ENCODE results near the gene IRF6. TPM values are rescaled to one million over a fixed set of nuclear protein-coding genes. Genes with fewer than 3 reads are reported as not detected.

Gene IRF6
- total RNA-seq, 5 donors from 2014 or later (not counting 1 experiment from before 2014, with no cell fraction given): 0.16 to 2.6 (median 1.0) TPM

DNA sequence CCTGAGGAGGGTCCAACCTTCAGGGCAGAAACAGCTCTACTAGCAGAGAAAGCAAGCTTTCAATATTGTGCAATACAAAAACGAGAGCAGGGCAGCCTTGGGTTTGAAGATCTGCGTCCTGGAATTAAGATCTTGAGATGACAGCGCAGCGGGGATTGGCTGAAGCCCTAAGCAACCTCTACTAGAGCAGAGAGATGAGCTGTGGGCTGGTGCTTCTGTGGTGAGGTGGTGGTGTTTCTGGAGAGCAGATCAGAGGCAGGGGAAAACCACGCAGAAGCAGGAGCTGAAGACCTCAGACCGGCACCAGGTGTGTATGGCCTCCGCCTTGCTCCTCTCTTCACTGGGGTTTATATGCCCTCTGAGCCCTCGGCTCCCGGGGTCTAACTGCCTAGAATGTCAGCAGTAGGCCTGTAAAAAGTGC is 37.6 kb downstream of the IRF6 start:
- Histone ChIP-seq H3K36me3 (ENCODE audit: control insufficient read depth in 2 of 2, extremely low read depth in 1 of 2, insufficient read depth in 1 of 2, low read length in 1 of 2) (peaks cover 5 to 47% of the 10 kb centered on the region in 2 donors), H3K4me1 (ENCODE audit: control insufficient read depth in 1 of 2, extremely low read depth in 1 of 2, insufficient read depth in 2 of 2, low read length in 2 of 2) (peaks cover 56 to 64% of the 10 kb centered on the region in 2 experiments), H3K27me3 (replicated peaks in 1 of 2; ENCODE audit: control insufficient read depth in 2 of 2, extremely low read depth in 1 of 2, insufficient read depth in 2 of 2, low read length in 1 of 2) (no peaks in the 10 kb centered on the region), H3K27ac (ENCODE audit: low read length) (peak overlapping the region; percentile 77), H3K9me3 (no peaks in the 10 kb centered on the region), H3K4me3 (ENCODE audit: control insufficient read depth in 1 of 2, extremely low read depth in 1 of 2, low read length in 1 of 2) (peak overlapping the region; percentile 83 to 95)
- ChIA-PET POLR2A (interaction anchor here (0.8 to 1.8 kb wide), 9 partner anchors 12 to 62 kb away, joined by 3 to 8 read pairs (median 5); partner anchors contain the start of genes C1orf74 (in 2 of the 2) and TRAF3IP3 (in 2 of the 2)), CTCF (interaction anchor here (0.5 to 4.5 kb wide), 16 partner anchors 9 to 1550 kb away, joined by 3 to 41 read pairs (median 6); partner anchors contain the start of genes TRAF3IP3 (in 2 of the 2), UTP25 (in 2 of the 2) and C1orf74 (in 1 of the 2))
- ATAC-seq (replicated peaks in 1 of 4): peak; percentile 77 to 86 (median 81)
- 0% methylated on average over 9 of the region's 9 CpGs for WGBS (ENCODE audit: insufficient coverage)
- Mint-ChIP-seq H3K4me3 (no peak overlapping the region), H3K27ac (no peak overlapping the region), H3K9me3 (no peaks in the 10 kb centered on the region), H3K27me3 (no peaks in the 10 kb centered on the region), H3K36me3 (peaks cover 48% of the 10 kb centered on the region), H3K4me1 (peaks cover 43 to 54% (median 50%) of the 10 kb centered on the region in 3 donors)
- DNase-seq: peak; percentile 63 to 91 (median 73)

DNA sequence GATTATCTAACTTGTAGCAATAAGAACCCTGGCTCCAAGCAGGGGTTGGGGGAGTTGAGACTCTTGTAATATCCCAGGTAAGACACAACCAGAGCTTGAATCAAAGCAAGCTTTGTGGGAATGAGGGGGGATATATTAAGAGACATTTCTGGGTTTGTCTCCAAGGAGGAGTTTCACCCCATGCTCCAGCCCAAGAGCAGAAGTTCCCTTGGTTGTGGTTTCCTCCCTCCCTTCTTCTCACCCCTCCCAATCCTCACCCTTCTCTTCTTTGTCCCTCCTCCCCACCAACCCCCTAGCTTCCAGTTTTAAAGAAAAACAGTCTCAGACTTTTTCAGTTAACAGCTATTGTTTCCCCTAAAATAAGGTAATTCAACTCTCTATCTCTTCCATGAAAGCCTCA is 38.2 kb downstream of the IRF6 start:
- ChIA-PET CTCF (interaction anchor here (1.5 to 4.5 kb wide), 7 partner anchors 11 to 202 kb away, joined by 3 to 41 read pairs (median 11); partner anchors contain the start of genes TRAF3IP3 (in 2 of the 2), C1orf74 (in 1 of the 2) and UTP25 (in 1 of the 2)), POLR2A (interaction anchor here (0.8 to 1.8 kb wide), 6 partner anchors 11 to 63 kb away, joined by 3 to 8 read pairs (median 4); partner anchors contain the start of gene TRAF3IP3 (in 1 of the 2))
- no peaks in the 10 kb centered on the region for H3K27me3 ChIP-seq (replicated peaks in 1 of 2; ENCODE audit: control insufficient read depth in 2 of 2, extremely low read depth in 1 of 2, insufficient read depth in 2 of 2, low read length in 1 of 2)
- peak overlapping the region; percentile 77 for H3K27ac ChIP-seq (ENCODE audit: low read length)
- Mint-ChIP-seq H3K36me3 (peaks cover 48% of the 10 kb centered on the region), H3K27me3 (no peaks in the 10 kb centered on the region), H3K27ac (no peak overlapping the region), H3K9me3 (no peaks in the 10 kb centered on the region), H3K4me1 (peaks cover 49 to 61% (median 57%) of the 10 kb centered on the region in 3 donors), H3K4me3 (no peak overlapping the region)
- no peaks in the 10 kb centered on the region for H3K9me3 ChIP-seq
- ATAC-seq (replicated peaks in 1 of 4) (no peak), DNase-seq (peak in 1 of 35 experiments; percentile 41)
- H3K4me3 ChIP-seq (ENCODE audit: control insufficient read depth in 1 of 2, extremely low read depth in 1 of 2, low read length in 1 of 2): peak overlapping the region; percentile 83 to 95
- peaks cover 51 to 70% of the 10 kb centered on the region in 2 experiments for H3K4me1 ChIP-seq (ENCODE audit: control insufficient read depth in 1 of 2, extremely low read depth in 1 of 2, insufficient read depth in 2 of 2, low read length in 2 of 2)
- peaks cover 5 to 47% of the 10 kb centered on the region in 2 donors for H3K36me3 ChIP-seq (ENCODE audit: control insufficient read depth in 2 of 2, extremely low read depth in 1 of 2, insufficient read depth in 1 of 2, low read length in 1 of 2)

- H3K36me3 Mint-ChIP-seq: peaks cover 55% of the 10 kb centered on the region
- no peaks in the 10 kb centered on the region for H3K9me3 ChIP-seq
- H3K36me3 ChIP-seq (ENCODE audit: control insufficient read depth in 2 of 2, extremely low read depth in 1 of 2, insufficient read depth in 1 of 2, low read length in 1 of 2): peaks cover 10 to 47% of the 10 kb centered on the region in 2 donors
- H3K4me1 Mint-ChIP-seq: peaks cover 55 to 67% (median 63%) of the 10 kb centered on the region in 3 donors
- DNase-seq (no peak), ATAC-seq (replicated peaks in 1 of 4) (no peak)
- peak overlapping the region; percentile 77 for H3K27ac ChIP-seq (ENCODE audit: low read length)
- H3K4me3 ChIP-seq (ENCODE audit: control insufficient read depth in 1 of 2, extremely low read depth in 1 of 2, low read length in 1 of 2): peak overlapping the region; percentile 83 to 95
- no peaks in the 10 kb centered on the region for H3K27me3 ChIP-seq (replicated peaks in 1 of 2; ENCODE audit: control insufficient read depth in 2 of 2, extremely low read depth in 1 of 2, insufficient read depth in 2 of 2, low read length in 1 of 2)
- POLR2A ChIA-PET: no interaction called here
- no peak overlapping the region for H3K4me3 Mint-ChIP-seq
- no peaks in the 10 kb centered on the region for H3K9me3 Mint-ChIP-seq
- H3K4me1 ChIP-seq (ENCODE audit: control insufficient read depth in 1 of 2, extremely low read depth in 1 of 2, insufficient read depth in 2 of 2, low read length in 2 of 2): peaks cover 52 to 69% of the 10 kb centered on the region in 2 experiments
- CTCF ChIA-PET: interaction anchor here (1.7 to 4.5 kb wide), 4 partner anchors 10 to 60 kb away, joined by 4 to 41 read pairs (median 24); partner anchors contain the start of genes TRAF3IP3 (in 2 of the 2) and UTP25 (in 1 of the 2)
- no peak overlapping the region for H3K27ac Mint-ChIP-seq
- no peaks in the 10 kb centered on the region for H3K27me3 Mint-ChIP-seq
Measured at GRCh38 chr1:209767096-209767495, 38.8 kb downstream of the IRF6 start.

- peaks cover 10 to 55% of the 10 kb centered on the region in 2 donors for H3K36me3 ChIP-seq (ENCODE audit: control insufficient read depth in 2 of 2, extremely low read depth in 1 of 2, insufficient read depth in 1 of 2, low read length in 1 of 2)
- no peaks in the 10 kb centered on the region for H3K27me3 Mint-ChIP-seq
- peak overlapping the region in 1 of 2 donors; percentile 27 for H3K4me3 ChIP-seq (ENCODE audit: control insufficient read depth in 1 of 2, extremely low read depth in 1 of 2, low read length in 1 of 2)
- WGBS (ENCODE audit: insufficient coverage): 33% methylated on average over 1 of the region's 2 CpGs
- peaks cover 65% of the 10 kb centered on the region for H3K36me3 Mint-ChIP-seq
- peaks cover 53 to 68% of the 10 kb centered on the region in 2 experiments for H3K4me1 ChIP-seq (ENCODE audit: control insufficient read depth in 1 of 2, extremely low read depth in 1 of 2, insufficient read depth in 2 of 2, low read length in 2 of 2)
- peaks cover 66 to 77% (median 73%) of the 10 kb centered on the region in 3 donors for H3K4me1 Mint-ChIP-seq
- H3K27ac Mint-ChIP-seq: no peak overlapping the region
- no peaks in the 10 kb centered on the region for H3K9me3 ChIP-seq
- H3K4me3 Mint-ChIP-seq: peak overlapping the region in 2 of 3 donors; percentile 32 to 52
- ChIA-PET POLR2A (interaction anchor here in 1 of 2 donors (1.0 kb wide), 1 partner anchor 10 kb away, joined by 3 read pairs; the partner anchor contains the start of gene TRAF3IP3), CTCF (interaction anchor here (0.8 to 4.5 kb wide), 6 partner anchors 9 to 57 kb away, joined by 3 to 41 read pairs (median 4); partner anchors contain the start of genes TRAF3IP3 (in 2 of the 2) and C1orf74 (in 1 of the 2))
- no peaks in the 10 kb centered on the region for H3K27me3 ChIP-seq (replicated peaks in 1 of 2; ENCODE audit: control insufficient read depth in 2 of 2, extremely low read depth in 1 of 2, insufficient read depth in 2 of 2, low read length in 1 of 2)
- H3K9me3 Mint-ChIP-seq: no peaks in the 10 kb centered on the region
- DNase-seq (no peak), ATAC-seq (replicated peaks in 1 of 4) (no peak)
- peak overlapping the region; percentile 20 for H3K27ac ChIP-seq (ENCODE audit: low read length)
Measured at GRCh38 chr1:209766051-209766450, 39.9 kb downstream of the IRF6 start.

- Histone ChIP-seq H3K4me1 (ENCODE audit: control insufficient read depth in 1 of 2, extremely low read depth in 1 of 2, insufficient read depth in 2 of 2, low read length in 2 of 2) (peaks cover 63 to 75% of the 10 kb centered on the region in 2 experiments), H3K27me3 (replicated peaks in 1 of 2; ENCODE audit: control insufficient read depth in 2 of 2, extremely low read depth in 1 of 2, insufficient read depth in 2 of 2, low read length in 1 of 2) (no peaks in the 10 kb centered on the region), H3K36me3 (ENCODE audit: control insufficient read depth in 2 of 2, extremely low read depth in 1 of 2, insufficient read depth in 1 of 2, low read length in 1 of 2) (peaks cover 26 to 81% of the 10 kb centered on the region in 2 donors), H3K27ac (ENCODE audit: low read length) (peak overlapping the region; percentile 29), H3K9me3 (no peaks in the 10 kb centered on the region), H3K4me3 (ENCODE audit: control insufficient read depth in 1 of 2, extremely low read depth in 1 of 2, low read length in 1 of 2) (peak overlapping the region in 1 of 2 donors; percentile 11)
- peaks cover 79 to 92% (median 83%) of the 10 kb centered on the region in 3 donors for H3K4me1 Mint-ChIP-seq
- ChIA-PET CTCF (interaction anchor here (0.6 to 2.3 kb wide), 6 partner anchors 8 to 63 kb away, joined by 3 to 11 read pairs (median 4); no protein-coding TSS in a partner anchor), POLR2A (interaction anchor here in 1 of 2 donors (1.5 kb wide), 1 partner anchor 8 kb away, joined by 4 read pairs; no protein-coding TSS in a partner anchor)
- H3K27ac Mint-ChIP-seq: peak overlapping the region; percentile 87 to 90
- no peaks in the 10 kb centered on the region for H3K27me3 Mint-ChIP-seq
- no peaks in the 10 kb centered on the region for H3K9me3 Mint-ChIP-seq
- H3K4me3 Mint-ChIP-seq: peak overlapping the region; percentile 51 to 92 (median 56)
- H3K36me3 Mint-ChIP-seq: peaks cover 68% of the 10 kb centered on the region
- no peak for ATAC-seq (replicated peaks in 1 of 4)
- DNase-seq: no peak
Measured at GRCh38 chr1:209761011-209761635, 44.8 kb downstream of the IRF6 start.

DNA sequence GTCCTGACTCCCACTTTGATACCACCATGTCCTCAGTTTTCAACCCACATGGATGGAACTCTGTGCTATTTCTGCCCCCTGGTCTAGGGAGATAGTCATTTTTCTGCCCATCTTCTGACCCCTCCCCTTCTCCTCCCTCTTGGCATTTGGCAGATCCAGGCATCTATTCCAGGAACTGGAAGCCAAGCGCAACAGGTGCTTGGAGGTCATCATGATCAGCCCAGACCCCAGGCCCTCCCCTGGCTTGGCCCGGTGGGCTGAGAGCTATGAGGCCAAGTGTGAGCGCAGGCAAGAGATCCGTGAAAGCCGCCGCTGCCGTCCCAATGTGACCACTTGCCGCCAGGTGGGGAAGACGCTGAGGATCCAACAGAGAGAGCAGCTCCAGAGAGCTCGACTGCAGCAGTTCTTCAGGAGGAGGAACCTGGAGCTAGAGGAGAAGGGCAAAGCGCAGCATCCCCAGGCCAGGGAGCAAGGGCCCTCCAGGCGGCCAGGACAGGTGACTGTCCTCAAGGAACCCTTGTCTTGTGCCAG is 46.0 kb downstream of the IRF6 start:
- H3K4me1 ChIP-seq (ENCODE audit: control insufficient read depth in 1 of 2, extremely low read depth in 1 of 2, insufficient read depth in 2 of 2, low read length in 2 of 2): peaks cover 59 to 75% of the 10 kb centered on the region in 2 experiments
- Mint-ChIP-seq H3K36me3 (peaks cover 59% of the 10 kb centered on the region), H3K9me3 (no peaks in the 10 kb centered on the region), H3K4me1 (peaks cover 78 to 92% (median 85%) of the 10 kb centered on the region in 3 donors), H3K27ac (peak overlapping the region; percentile 99), H3K27me3 (no peaks in the 10 kb centered on the region), H3K4me3 (peak overlapping the region; percentile 24 to 92 (median 43))
- DNase-seq: no peak
- H3K9me3 ChIP-seq: no peaks in the 10 kb centered on the region
- WGBS (ENCODE audit: insufficient coverage): 96% methylated on average over 12 of the region's 12 CpGs
- ATAC-seq (replicated peaks in 1 of 4): no peak
- H3K27me3 ChIP-seq (replicated peaks in 1 of 2; ENCODE audit: control insufficient read depth in 2 of 2, extremely low read depth in 1 of 2, insufficient read depth in 2 of 2, low read length in 1 of 2): no peaks in the 10 kb centered on the region
- H3K36me3 ChIP-seq (ENCODE audit: control insufficient read depth in 2 of 2, extremely low read depth in 1 of 2, insufficient read depth in 1 of 2, low read length in 1 of 2): peaks cover 21 to 73% of the 10 kb centered on the region in 2 donors
- ChIA-PET POLR2A (interaction anchor here (0.5 to 1.5 kb wide), 3 partner anchors 10 to 52 kb away, joined by 3 to 5 read pairs (median 4); no protein-coding TSS in a partner anchor), CTCF (interaction anchor here (1.0 to 2.3 kb wide), 5 partner anchors 10 to 64 kb away, joined by 4 to 11 read pairs (median 5); no protein-coding TSS in a partner anchor)
- H3K27ac ChIP-seq (ENCODE audit: low read length): peak overlapping the region; percentile 73
- H3K4me3 ChIP-seq (ENCODE audit: control insufficient read depth in 1 of 2, extremely low read depth in 1 of 2, low read length in 1 of 2): peak overlapping the region in 1 of 2 donors; percentile 29
